ENCODE measurements around the gene SLC12A7. TPM values are rescaled to one million over a fixed set of nuclear protein-coding genes. Genes with fewer than 3 reads are reported as not detected.

Gene SLC12A7
- total and polyA plus RNA-seq, 7 donors: 7.2 to 54.3 (median 16.8) TPM

DNA sequence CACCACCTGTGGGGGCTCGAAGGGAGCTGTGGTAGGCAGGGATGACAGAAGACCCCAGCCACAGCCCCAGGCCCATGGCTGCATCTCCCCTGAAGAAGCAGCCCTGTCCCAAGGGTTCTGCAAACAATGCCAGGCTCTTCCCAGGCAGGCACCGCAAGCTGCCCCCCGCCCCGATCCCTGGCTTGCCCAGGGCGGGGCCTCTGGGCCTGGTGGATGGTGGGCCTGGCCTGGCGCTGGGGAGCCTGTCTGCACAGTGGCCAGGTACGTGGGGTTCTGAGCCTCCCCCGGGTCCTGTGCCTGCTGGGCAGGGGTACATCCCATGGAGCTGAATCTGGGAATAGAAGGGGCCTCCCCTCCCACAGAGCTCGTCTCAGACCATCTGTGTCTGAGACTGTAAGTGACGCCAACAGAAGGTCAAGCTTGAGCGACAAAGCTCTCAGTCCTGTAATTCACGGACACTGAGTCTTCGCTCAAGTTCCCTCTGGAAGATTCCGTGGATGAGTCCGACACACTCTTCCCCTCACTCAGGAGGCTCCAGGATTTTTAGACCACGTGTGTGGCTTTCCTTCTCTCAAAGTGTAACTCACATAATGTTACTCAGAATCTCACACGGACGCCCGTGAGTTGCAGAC, 4.4 kb upstream of the SLC12A7 start:
- TF ChIP-seq POLR2A (IDR thresholded peaks at IDR 0.05): no peak
- no peak for TF ChIP-seq EP300 (IDR thresholded peaks at IDR 0.05)
- TF ChIP-seq, protein P1, sequence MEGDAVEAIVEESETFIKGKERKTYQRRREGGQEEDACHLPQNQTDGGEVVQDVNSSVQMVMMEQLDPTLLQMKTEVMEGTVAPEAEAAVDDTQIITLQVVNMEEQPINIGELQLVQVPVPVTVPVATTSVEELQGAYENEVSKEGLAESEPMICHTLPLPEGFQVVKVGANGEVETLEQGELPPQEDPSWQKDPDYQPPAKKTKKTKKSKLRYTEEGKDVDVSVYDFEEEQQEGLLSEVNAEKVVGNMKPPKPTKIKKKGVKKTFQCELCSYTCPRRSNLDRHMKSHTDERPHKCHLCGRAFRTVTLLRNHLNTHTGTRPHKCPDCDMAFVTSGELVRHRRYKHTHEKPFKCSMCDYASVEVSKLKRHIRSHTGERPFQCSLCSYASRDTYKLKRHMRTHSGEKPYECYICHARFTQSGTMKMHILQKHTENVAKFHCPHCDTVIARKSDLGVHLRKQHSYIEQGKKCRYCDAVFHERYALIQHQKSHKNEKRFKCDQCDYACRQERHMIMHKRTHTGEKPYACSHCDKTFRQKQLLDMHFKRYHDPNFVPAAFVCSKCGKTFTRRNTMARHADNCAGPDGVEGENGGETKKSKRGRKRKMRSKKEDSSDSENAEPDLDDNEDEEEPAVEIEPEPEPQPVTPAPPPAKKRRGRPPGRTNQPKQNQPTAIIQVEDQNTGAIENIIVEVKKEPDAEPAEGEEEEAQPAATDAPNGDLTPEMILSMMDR (IDR thresholded peaks at IDR 0.05): no peak
- TF ChIP-seq POLR2AphosphoS5 (IDR thresholded peaks at IDR 0.05): no peak
- no peaks in the 10 kb centered on the region for H3K9me3 ChIP-seq
- intact Hi-C loops (cut with DNase I): loop anchor here (10.0 kb wide), 1 partner anchor 111 kb away; the partner anchor contains the start of gene NKD2
- H3K27ac ChIP-seq: no peak overlapping the region
- peaks cover 0 to 19% (median 16%) of the 10 kb centered on the region in 4 donors for H3K4me1 ChIP-seq
- no peaks in the 10 kb centered on the region for H3K27me3 ChIP-seq
- H3K36me3 ChIP-seq: no peaks in the 10 kb centered on the region
- no peak for DNase-seq
- WGBS, 2 donors: 92 to 94% methylated on average over 19 of the region's 19 CpGs
- H3K4me3 ChIP-seq: no peak overlapping the region

DNA sequence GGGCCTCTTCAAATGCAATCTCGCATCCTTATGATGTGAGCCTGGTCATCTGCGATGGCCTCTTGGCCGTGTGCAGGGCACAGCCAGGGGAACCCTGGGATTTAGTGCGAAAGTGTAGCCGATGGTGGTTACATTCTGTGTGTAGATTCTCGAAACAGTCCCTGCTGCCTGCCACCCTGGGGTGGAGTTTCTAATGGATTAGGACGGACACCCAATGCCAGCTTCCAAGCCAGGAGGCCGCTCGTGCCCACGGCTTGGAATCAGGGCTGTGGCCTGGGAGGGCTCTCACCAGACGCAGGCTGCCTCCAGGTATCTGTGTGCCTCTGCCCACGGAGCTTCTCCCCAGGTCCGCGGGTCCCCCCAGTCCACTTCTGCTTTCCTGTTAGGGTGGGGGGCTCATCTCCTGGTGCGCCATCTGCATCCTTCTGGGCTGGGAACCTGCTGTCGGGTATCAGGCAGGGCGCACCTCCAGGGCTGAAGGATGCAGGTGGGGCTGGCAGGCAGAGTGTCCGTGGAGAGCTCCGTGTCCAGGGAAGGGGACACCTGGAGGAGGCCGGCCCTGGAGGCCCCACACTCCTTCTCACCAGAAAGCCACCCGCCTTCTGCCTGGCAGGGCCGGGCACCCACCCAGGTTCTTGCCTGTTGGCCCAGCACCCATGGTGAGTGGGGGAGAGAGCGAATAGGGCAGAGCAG, 3.4 kb upstream of the SLC12A7 start:
- Histone ChIP-seq H3K4me1 (peaks cover 0 to 25% (median 23%) of the 10 kb centered on the region in 4 donors), H3K27me3 (no peaks in the 10 kb centered on the region), H3K9me3 (no peaks in the 10 kb centered on the region), H3K27ac (no peak overlapping the region), H3K36me3 (no peaks in the 10 kb centered on the region), H3K4me3 (no peak overlapping the region)
- intact Hi-C loops (cut with DNase I): loop anchor here (10.0 kb wide), 1 partner anchor 110 kb away; the partner anchor contains the start of gene NKD2
- no peak for TF ChIP-seq POLR2AphosphoS5 (IDR thresholded peaks at IDR 0.05)
- TF ChIP-seq, protein P1 (IDR thresholded peaks at IDR 0.05): no peak
- TF ChIP-seq EP300 (IDR thresholded peaks at IDR 0.05): no peak
- no peak for TF ChIP-seq POLR2A (IDR thresholded peaks at IDR 0.05)
- DNase-seq: no peak
- 90 to 95% methylated on average over 23 of the region's 23 CpGs for WGBS, 2 donors

DNA sequence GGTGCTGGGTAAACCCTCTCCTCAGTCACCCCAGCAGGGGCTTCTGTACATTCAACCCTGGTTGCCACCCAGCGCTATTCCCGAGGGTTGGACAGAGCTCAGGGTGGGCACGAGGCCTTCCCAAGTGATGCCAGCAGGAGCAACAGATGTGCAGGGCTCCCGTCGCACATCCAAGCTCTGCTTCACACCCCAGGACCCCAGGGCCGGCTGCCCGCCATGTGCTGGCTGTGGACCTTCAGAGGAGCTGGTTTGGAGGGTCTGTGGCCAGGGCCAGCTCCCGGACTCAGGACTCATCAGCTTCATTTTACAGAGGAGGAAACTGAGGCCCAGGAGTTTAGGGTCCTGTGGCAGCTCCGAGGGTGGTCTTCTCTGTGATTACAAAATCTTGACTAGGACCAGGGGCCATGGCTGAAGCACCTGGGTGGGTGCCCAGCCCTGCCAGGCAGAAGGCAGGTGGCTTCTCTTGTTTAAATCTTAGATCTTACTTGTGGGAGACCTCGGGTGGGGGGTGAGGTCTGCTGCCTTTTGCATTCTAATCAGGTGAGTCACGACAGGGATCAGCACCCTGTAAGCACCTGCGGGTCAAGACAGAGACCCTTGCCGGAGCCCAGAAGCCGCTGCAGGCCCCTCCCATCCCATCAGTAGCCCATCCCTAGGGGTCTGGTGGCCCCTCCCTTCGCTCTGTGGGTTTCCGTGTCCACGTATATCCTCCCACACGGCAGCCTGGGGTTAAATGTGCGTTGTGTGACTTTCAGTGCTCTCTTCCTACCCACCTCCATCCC, 2.1 kb upstream of the SLC12A7 start:
- WGBS, 2 donors: 86 to 92% methylated on average over 19 of the region's 19 CpGs
- intact Hi-C loops (cut with DNase I): loop anchor here (10.0 kb wide), 1 partner anchor 109 kb away; the partner anchor contains the start of gene NKD2
- no peaks in the 10 kb centered on the region for H3K27me3 ChIP-seq
- no peak overlapping the region for H3K4me3 ChIP-seq
- H3K36me3 ChIP-seq: no peaks in the 10 kb centered on the region
- peaks cover 0 to 31% (median 29%) of the 10 kb centered on the region in 4 donors for H3K4me1 ChIP-seq
- no peaks in the 10 kb centered on the region for H3K9me3 ChIP-seq
- no peak for DNase-seq
- no peak overlapping the region for H3K27ac ChIP-seq
- no peak for TF ChIP-seq POLR2AphosphoS5 (IDR thresholded peaks at IDR 0.05)

DNA sequence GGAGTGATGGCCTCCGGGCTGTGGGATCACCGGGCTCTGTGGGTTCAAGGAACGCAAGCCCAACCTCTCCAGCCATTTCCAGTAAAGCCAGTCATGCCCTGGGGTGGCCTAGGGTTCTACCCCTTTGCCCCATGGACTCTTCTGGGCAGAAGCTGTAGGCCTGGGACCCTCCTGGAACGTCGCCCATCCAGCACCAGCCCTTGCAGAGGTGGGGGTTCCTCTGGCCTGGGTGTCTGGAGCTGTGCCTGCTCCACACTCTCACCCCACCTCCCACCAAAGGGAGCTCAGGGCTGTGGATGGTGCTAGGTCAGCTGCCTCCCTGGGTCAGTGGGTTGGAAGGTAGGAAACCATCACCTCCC, 1.4 kb upstream of the SLC12A7 start:
- intact Hi-C loops (cut with DNase I): loop anchor here (10.0 kb wide), 1 partner anchor 109 kb away; the partner anchor contains the start of gene NKD2

More for the DNA sequence above, 1.4 kb upstream of the SLC12A7 start:
- H3K9me3 ChIP-seq: no peaks in the 10 kb centered on the region
- no peak for DNase-seq
- peaks cover 0 to 24% (median 23%) of the 10 kb centered on the region in 4 donors for H3K4me1 ChIP-seq
- TF ChIP-seq EP300 (IDR thresholded peaks at IDR 0.05) (no peak), POLR2A (IDR thresholded peaks at IDR 0.05) (no peak), POLR2AphosphoS5 (IDR thresholded peaks at IDR 0.05) (no peak)
- TF ChIP-seq, protein P1 (IDR thresholded peaks at IDR 0.05): no peak
- H3K36me3 ChIP-seq: no peaks in the 10 kb centered on the region
- no peaks in the 10 kb centered on the region for H3K27me3 ChIP-seq
- H3K27ac ChIP-seq: no peak overlapping the region
- WGBS, 2 donors: 82 to 84% methylated on average over 5 of the region's 5 CpGs
- H3K4me3 ChIP-seq: no peak overlapping the region

Measured in sigmoid colon (tissue), 7 donors.